Suprapubic skin (tissue), 4 donors: ENCODE data around the gene ANKH. TPM values are rescaled to one million over a fixed set of nuclear protein-coding genes. Genes with fewer than 3 reads are reported as not detected.
A peak's percentile ranks its signal among the peaks of the same experiment; 100 is the strongest.

Experiments used
- DNase-seq, 2 donors: peaks; one replicate each; pipeline ENCODE4 v3.0.0-alpha.2; 2019; ENCODE audit warnings: low spot score in 2 of 2
- H3K27ac ChIP-seq: fragments of 200-600 bp; sonication (generic); one replicate; pipeline ENCODE4 v1.5.1; 2019
- H3K27me3 ChIP-seq: fragments of 200-600 bp; sonication (generic); one replicate; pipeline ENCODE4 v1.5.1; 2019
- H3K36me3 ChIP-seq: fragments of 200-600 bp; sonication (generic); one replicate; pipeline ENCODE4 v1.5.1; 2019
- H3K4me1 ChIP-seq: fragments of 200-600 bp; sonication (generic); one replicate; pipeline ENCODE4 v1.5.1; 2019
- H3K4me3 ChIP-seq: fragments of 200-600 bp; sonication (generic); one replicate; pipeline ENCODE4 v1.5.1; 2019; ENCODE audit warnings: mild to moderate bottlenecking
- H3K9me3 ChIP-seq: fragments of 200-600 bp; sonication (generic); one replicate; pipeline ENCODE4 v1.5.1; 2019
- EP300 ChIP-seq: sonication (generic); formaldehyde crosslinking; IDR thresholded peaks from one replicate; pipeline ENCODE4 v1.6.1; 2017; ENCODE audit warnings: antibody characterized with exemption
- POLR2A ChIP-seq, 2 donors: fragments of 450-650 bp; IDR thresholded peaks; one replicate each; pipeline ENCODE4 v1.6.1; 2017; ENCODE audit warnings: antibody characterized with exemption in 2 of 2, mild to moderate bottlenecking in 2 of 2, moderate library complexity in 2 of 2
- POLR2AphosphoS5 ChIP-seq, 3 donors: sonication (generic); formaldehyde crosslinking; IDR thresholded peaks; one replicate each; pipeline ENCODE4 v1.6.1; 2017; ENCODE audit warnings: antibody characterized with exemption in 3 of 3
- WGBS: methylation state at CpG from one replicate; pipeline ENCODE4 v1.1.5; 2018; 5-methylcytosine and 5-hydroxymethylcytosine counted together
- total RNA-seq, 4 donors: library from RNA; depleted of rRNA; stranded (reverse); fragments of >200 nt; gene quantifications; one replicate each; pipeline ENCODE4 v1.1.0, GENCODE V29; 2016
- TF ChIP-seq, protein P1 (sequence below), 2 donors: fragments of 200-600 bp in 1 of 2; fragments of 450-650 bp in 1 of 2; sonication (generic) in 1 of 2; IDR thresholded peaks; one replicate each; pipeline ENCODE4 v1.5.1; 2016 to 2019; ENCODE audit warnings: antibody characterized with exemption in 2 of 2, mild to moderate bottlenecking in 1 of 2, moderate library complexity in 1 of 2

Gene ANKH
- total RNA-seq, 4 donors from 2014 or later, result 59.8 to 86.1 (median 70.4) TPM

- H3K36me3 ChIP-seq, result peaks cover 42% of the 10 kb centered on the region
Observed at GRCh38 chr5:14750712-14751111, 120.9 kb downstream of the ANKH start.

DNA sequence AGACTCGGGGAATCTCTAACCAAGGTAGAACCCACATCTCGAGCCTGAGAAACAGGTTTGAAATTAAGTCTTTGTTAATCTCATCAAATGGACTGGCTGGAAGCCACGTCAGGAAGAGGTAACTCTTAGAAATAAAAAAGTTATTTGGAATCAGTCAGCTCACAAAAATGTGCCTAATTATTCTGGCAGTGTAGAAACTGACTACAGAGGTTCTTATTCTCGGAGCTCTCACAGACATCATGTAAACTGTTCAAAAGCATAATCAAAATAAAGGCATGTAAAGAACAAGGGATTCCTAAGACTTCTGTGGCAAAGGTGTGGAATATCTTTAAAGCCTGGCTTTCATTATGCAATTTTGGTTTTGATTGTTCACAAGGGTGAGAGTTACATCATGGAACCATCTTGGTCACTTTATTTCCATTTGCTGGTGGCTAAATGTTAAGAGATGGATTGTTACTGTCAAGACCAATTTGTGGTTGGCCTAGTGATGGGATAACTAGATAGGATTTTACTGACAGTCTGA, 121.9 kb downstream of the ANKH start:
- 56% methylated on average over 4 of the region's 4 CpGs for WGBS
- no peak for TF ChIP-seq POLR2A (IDR thresholded peaks at IDR 0.05)
- no peak for TF ChIP-seq POLR2AphosphoS5 (IDR thresholded peaks at IDR 0.05)
- no peak for TF ChIP-seq EP300
- TF ChIP-seq, protein P1, sequence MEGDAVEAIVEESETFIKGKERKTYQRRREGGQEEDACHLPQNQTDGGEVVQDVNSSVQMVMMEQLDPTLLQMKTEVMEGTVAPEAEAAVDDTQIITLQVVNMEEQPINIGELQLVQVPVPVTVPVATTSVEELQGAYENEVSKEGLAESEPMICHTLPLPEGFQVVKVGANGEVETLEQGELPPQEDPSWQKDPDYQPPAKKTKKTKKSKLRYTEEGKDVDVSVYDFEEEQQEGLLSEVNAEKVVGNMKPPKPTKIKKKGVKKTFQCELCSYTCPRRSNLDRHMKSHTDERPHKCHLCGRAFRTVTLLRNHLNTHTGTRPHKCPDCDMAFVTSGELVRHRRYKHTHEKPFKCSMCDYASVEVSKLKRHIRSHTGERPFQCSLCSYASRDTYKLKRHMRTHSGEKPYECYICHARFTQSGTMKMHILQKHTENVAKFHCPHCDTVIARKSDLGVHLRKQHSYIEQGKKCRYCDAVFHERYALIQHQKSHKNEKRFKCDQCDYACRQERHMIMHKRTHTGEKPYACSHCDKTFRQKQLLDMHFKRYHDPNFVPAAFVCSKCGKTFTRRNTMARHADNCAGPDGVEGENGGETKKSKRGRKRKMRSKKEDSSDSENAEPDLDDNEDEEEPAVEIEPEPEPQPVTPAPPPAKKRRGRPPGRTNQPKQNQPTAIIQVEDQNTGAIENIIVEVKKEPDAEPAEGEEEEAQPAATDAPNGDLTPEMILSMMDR (IDR thresholded peaks at IDR 0.05), result no peak
- H3K4me3 ChIP-seq, result no peak overlapping the region

More at GRCh38 chr5:14750712-14751111, 120.9 kb downstream of the ANKH start:
- Histone ChIP-seq H3K4me1 (peaks cover 4% of the 10 kb centered on the region), H3K4me3 (no peak overlapping the region), H3K27me3 (no peaks in the 10 kb centered on the region), H3K27ac (no peak overlapping the region), H3K9me3 (no peaks in the 10 kb centered on the region)
- 97% methylated on average over 5 of the region's 5 CpGs for WGBS
- DNase-seq, result no peak
- TF ChIP-seq EP300 (no peak), POLR2AphosphoS5 (IDR thresholded peaks at IDR 0.05) (no peak), POLR2A (IDR thresholded peaks at IDR 0.05) (no peak)
- TF ChIP-seq, protein P1 (IDR thresholded peaks at IDR 0.05), result no peak

GRCh38 chr5:14748180-14748900, 123.2 kb downstream of the ANKH start:
- DNase-seq, result no peak
- Histone ChIP-seq H3K9me3 (no peaks in the 10 kb centered on the region), H3K27ac (peak overlapping the region; percentile 1), H3K4me3 (no peak overlapping the region), H3K27me3 (no peaks in the 10 kb centered on the region), H3K36me3 (peaks cover 33% of the 10 kb centered on the region), H3K4me1 (peaks cover 4% of the 10 kb centered on the region)
- 46% methylated on average over 12 of the region's 12 CpGs for WGBS
- no peak for TF ChIP-seq POLR2A (IDR thresholded peaks at IDR 0.05)
- TF ChIP-seq EP300, result no peak
- TF ChIP-seq, protein P1 (IDR thresholded peaks at IDR 0.05), result no peak
- no peak for TF ChIP-seq POLR2AphosphoS5 (IDR thresholded peaks at IDR 0.05)

More for the DNA sequence above, 121.9 kb downstream of the ANKH start:
- no peaks in the 10 kb centered on the region for H3K27me3 ChIP-seq
- peaks cover 4% of the 10 kb centered on the region for H3K4me1 ChIP-seq
- H3K36me3 ChIP-seq, result peaks cover 34% of the 10 kb centered on the region
- no peak overlapping the region for H3K27ac ChIP-seq
- H3K9me3 ChIP-seq, result no peaks in the 10 kb centered on the region
- no peak for DNase-seq

DNA sequence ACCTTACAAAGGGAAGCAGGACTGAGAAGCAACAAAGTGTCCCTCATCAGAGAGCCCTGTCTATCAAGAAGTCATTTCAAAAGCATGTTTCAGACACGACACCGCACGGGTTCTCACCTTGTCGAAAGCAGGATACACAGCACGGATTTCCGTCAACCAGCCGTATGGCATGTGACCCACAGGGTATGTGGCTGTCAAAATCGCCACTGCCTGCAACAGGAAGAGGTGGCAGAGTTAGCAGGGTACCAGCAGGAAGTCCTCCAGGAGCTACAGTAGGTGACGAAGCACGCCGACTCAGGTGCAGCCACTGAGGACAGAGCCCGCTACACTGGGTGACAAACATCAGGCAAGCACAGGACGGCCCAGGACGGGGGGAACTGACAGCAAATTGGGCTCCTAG, 125.8 kb downstream of the ANKH start:
- Histone ChIP-seq H3K27ac (no peak overlapping the region), H3K36me3 (peaks cover 39% of the 10 kb centered on the region), H3K9me3 (no peaks in the 10 kb centered on the region), H3K4me1 (peaks cover 4% of the 10 kb centered on the region), H3K4me3 (no peak overlapping the region), H3K27me3 (no peaks in the 10 kb centered on the region)
- no peak for DNase-seq
- TF ChIP-seq POLR2A (IDR thresholded peaks at IDR 0.05) (no peak), EP300 (no peak), POLR2AphosphoS5 (IDR thresholded peaks at IDR 0.05) (no peak)
- 97% methylated on average over 14 of the region's 14 CpGs for WGBS

DNA sequence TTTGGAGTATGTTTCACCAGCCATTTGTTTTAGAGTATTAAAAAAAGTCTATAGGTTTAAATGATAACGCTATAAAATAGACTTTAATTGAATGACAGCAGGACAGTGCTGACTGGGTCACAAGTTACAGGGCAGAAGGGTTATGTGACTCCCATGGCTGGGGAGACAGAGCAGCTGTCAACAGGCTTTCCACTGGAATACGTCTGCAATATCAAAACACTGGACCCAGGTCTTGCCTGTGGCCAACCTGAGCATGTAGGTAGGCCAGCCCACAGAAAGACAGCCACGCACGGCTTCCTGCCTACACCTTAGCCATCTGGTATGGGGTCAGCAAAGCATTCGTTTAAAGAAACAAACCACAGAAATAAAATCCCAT, 126.4 kb downstream of the ANKH start:
- no peaks in the 10 kb centered on the region for H3K27me3 ChIP-seq
- peaks cover 33% of the 10 kb centered on the region for H3K36me3 ChIP-seq
- H3K27ac ChIP-seq, result no peak overlapping the region
- 88% methylated on average over 5 of the region's 5 CpGs for WGBS
- no peak for DNase-seq
- no peak overlapping the region for H3K4me3 ChIP-seq
- TF ChIP-seq POLR2AphosphoS5 (IDR thresholded peaks at IDR 0.05), result no peak
- no peak for TF ChIP-seq POLR2A (IDR thresholded peaks at IDR 0.05)
- no peak for TF ChIP-seq EP300
- TF ChIP-seq, protein P1 (IDR thresholded peaks at IDR 0.05), result no peak
- peaks cover 4% of the 10 kb centered on the region for H3K4me1 ChIP-seq
- H3K9me3 ChIP-seq, result no peaks in the 10 kb centered on the region
